ENCODE results near the gene ZDHHC1.

GRCh38 chr16:67383284-67383683, 33.0 kb downstream of the ZDHHC1 start:
- TF ChIP-seq CTCF (IDR thresholded peaks at IDR 0.05) (no peak), POLR2A (IDR thresholded peaks at IDR 0.05) (no peak)
